ENCODE data around the gene HADHA.

DNA sequence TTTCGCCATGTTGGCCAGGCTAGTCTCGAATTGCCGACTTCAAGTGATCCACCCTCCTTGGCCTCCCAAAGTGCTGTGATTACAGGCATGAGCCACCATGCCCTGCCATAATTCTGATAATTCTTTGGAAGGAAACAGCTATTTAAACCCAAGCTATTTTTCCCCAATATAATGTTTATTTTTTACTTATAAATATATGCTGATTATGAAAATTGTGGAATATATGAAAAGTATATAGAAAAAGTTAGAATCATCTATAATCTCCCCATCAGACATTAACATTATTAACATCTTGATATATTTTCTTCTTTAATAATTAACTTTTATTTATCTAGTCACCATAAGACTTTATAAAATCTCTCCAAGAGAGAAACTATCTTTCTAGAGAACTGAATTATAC, 41.5 kb upstream of the HADHA start:
- TF ChIP-seq, protein P1, sequence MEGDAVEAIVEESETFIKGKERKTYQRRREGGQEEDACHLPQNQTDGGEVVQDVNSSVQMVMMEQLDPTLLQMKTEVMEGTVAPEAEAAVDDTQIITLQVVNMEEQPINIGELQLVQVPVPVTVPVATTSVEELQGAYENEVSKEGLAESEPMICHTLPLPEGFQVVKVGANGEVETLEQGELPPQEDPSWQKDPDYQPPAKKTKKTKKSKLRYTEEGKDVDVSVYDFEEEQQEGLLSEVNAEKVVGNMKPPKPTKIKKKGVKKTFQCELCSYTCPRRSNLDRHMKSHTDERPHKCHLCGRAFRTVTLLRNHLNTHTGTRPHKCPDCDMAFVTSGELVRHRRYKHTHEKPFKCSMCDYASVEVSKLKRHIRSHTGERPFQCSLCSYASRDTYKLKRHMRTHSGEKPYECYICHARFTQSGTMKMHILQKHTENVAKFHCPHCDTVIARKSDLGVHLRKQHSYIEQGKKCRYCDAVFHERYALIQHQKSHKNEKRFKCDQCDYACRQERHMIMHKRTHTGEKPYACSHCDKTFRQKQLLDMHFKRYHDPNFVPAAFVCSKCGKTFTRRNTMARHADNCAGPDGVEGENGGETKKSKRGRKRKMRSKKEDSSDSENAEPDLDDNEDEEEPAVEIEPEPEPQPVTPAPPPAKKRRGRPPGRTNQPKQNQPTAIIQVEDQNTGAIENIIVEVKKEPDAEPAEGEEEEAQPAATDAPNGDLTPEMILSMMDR (conservative IDR thresholded peaks at IDR 0.05; ENCODE audit: low read length), result no peak
- TF ChIP-seq EZH2phosphoT487 (IDR thresholded peaks at IDR 0.05; ENCODE audit: borderline replicate concordance, low read depth, low read length), result no peak

All from OCI-LY7 (cell line).